ENCODE results near the gene HMGXB3. TPM values are rescaled to one million over a fixed set of nuclear protein-coding genes. Genes with fewer than 3 reads are reported as not detected.
A peak's percentile ranks its signal among the peaks of the same experiment; 100 is the strongest.

HMGXB3 gene
- total and polyA plus RNA-seq, 2 donors (not counting 1 experiment from before 2014, with no cell fraction given), result 29.9 to 31.5 TPM

DNA sequence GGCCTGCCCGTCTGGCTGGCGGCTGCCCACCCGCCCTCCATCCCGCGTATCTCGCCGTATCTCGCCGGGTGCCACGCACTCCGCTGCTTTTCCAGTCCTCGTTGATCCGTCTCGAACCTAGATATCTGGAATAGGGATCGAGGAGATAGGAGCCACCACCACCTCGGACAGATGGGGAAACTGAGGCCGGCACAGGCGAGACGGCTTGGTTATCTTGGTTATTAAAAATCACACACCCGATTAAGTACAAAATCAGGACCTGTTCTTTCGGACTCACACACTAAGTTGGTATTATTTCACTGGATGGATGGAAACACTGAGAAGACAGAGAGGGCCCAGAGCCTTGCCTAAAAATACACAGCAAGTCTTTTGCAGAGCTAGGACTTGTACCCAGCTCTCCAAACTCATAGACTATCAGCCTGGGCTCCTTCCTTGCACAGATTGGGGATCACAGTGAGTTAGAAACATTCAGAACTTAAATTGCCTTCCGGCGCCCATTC is 39.3 kb upstream of the HMGXB3 start:
- Histone ChIP-seq H3K36me3 (ENCODE audit: control insufficient read depth, insufficient read depth, low read length) (no peaks in the 10 kb centered on the region), H3K4me2 (ENCODE audit: extremely low read depth, insufficient read depth, low read length) (peak overlapping the region; percentile 89), H3K27me3 (ENCODE audit: control insufficient read depth, insufficient read depth, low read length) (no peaks in the 10 kb centered on the region), H3K4me3 (replicated peaks in 1 of 4; ENCODE audit: control extremely low read depth in 1 of 4, insufficient read depth in 1 of 4, low read depth in 3 of 4, low read length in 4 of 4) (peak overlapping the region; percentile 62 to 84 (median 80)), H3K4me1 (ENCODE audit: control insufficient read depth, extremely low read depth, insufficient read depth, low read length) (peaks cover 5% of the 10 kb centered on the region), H3K9me3 (ENCODE audit: control insufficient read depth, insufficient read depth, low read depth, low read length) (no peaks in the 10 kb centered on the region), H3K79me2 (ENCODE audit: control insufficient read depth, insufficient read depth, low read length) (no peaks in the 10 kb centered on the region), H4K20me1 (ENCODE audit: control insufficient read depth, extremely low read depth, insufficient read depth, low read length) (no peaks in the 10 kb centered on the region), H3K9ac (ENCODE audit: insufficient read depth, low read length) (peak overlapping the region; percentile 65), H2AFZ (ENCODE audit: low read length) (peak overlapping the region; percentile 86), H3K27ac (ENCODE audit: insufficient read depth, low read length) (peak overlapping the region; percentile 55)
- no peak for DNase-seq (ENCODE audit: low read depth in 2 of 2)
- no peak for TF ChIP-seq EZH2 (IDR thresholded peaks at IDR 0.05; ENCODE audit: low read length, missing control alignments)
- TF ChIP-seq, protein P1, sequence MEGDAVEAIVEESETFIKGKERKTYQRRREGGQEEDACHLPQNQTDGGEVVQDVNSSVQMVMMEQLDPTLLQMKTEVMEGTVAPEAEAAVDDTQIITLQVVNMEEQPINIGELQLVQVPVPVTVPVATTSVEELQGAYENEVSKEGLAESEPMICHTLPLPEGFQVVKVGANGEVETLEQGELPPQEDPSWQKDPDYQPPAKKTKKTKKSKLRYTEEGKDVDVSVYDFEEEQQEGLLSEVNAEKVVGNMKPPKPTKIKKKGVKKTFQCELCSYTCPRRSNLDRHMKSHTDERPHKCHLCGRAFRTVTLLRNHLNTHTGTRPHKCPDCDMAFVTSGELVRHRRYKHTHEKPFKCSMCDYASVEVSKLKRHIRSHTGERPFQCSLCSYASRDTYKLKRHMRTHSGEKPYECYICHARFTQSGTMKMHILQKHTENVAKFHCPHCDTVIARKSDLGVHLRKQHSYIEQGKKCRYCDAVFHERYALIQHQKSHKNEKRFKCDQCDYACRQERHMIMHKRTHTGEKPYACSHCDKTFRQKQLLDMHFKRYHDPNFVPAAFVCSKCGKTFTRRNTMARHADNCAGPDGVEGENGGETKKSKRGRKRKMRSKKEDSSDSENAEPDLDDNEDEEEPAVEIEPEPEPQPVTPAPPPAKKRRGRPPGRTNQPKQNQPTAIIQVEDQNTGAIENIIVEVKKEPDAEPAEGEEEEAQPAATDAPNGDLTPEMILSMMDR (conservative IDR thresholded peaks at IDR 0.05 in 1 of 2, IDR thresholded peaks at IDR 0.05 in 1 of 2; ENCODE audit: low read depth in 1 of 2, low read length in 2 of 2), result no peak

DNA sequence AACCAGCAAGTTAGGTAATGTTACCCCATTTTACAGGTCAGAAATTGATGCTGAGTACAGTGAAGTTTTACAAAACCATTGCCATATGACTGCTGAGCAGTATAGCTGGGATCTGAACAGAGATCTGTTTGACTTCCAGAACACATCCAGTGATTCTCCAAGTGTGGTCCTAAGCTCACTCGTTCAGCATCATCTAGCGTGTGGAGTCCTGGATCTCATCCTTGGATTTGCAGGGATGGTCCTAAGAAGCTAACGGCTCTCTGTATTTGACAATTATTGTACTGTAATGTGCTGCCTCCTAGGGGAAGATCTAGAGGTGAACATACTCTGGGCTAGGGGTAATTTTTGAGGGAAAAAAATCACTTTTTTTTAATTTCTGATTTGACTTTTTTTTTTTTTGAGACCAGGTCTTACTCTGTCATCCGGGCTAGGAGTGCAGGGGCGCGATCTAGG is 38.6 kb upstream of the HMGXB3 start:
- no peak overlapping the region for H3K27ac ChIP-seq (ENCODE audit: insufficient read depth, low read length)
- H4K20me1 ChIP-seq (ENCODE audit: control insufficient read depth, extremely low read depth, insufficient read depth, low read length), result no peaks in the 10 kb centered on the region
- H3K4me3 ChIP-seq (replicated peaks in 1 of 4; ENCODE audit: control extremely low read depth in 1 of 4, insufficient read depth in 1 of 4, low read depth in 3 of 4, low read length in 4 of 4), result no peak overlapping the region
- H3K9ac ChIP-seq (ENCODE audit: insufficient read depth, low read length), result no peak overlapping the region
- peaks cover 5% of the 10 kb centered on the region for H3K4me1 ChIP-seq (ENCODE audit: control insufficient read depth, extremely low read depth, insufficient read depth, low read length)
- H2AFZ ChIP-seq (ENCODE audit: low read length), result no peak overlapping the region
- no peaks in the 10 kb centered on the region for H3K79me2 ChIP-seq (ENCODE audit: control insufficient read depth, insufficient read depth, low read length)
- no peak overlapping the region for H3K4me2 ChIP-seq (ENCODE audit: extremely low read depth, insufficient read depth, low read length)
- H3K36me3 ChIP-seq (ENCODE audit: control insufficient read depth, insufficient read depth, low read length), result no peaks in the 10 kb centered on the region
- TF ChIP-seq, protein P1 (conservative IDR thresholded peaks at IDR 0.05 in 1 of 2, IDR thresholded peaks at IDR 0.05 in 1 of 2; ENCODE audit: low read depth in 1 of 2, low read length in 2 of 2), result peak; percentile 65 to 74
- TF ChIP-seq EZH2 (IDR thresholded peaks at IDR 0.05; ENCODE audit: low read length, missing control alignments), result no peak
- no peaks in the 10 kb centered on the region for H3K27me3 ChIP-seq (ENCODE audit: control insufficient read depth, insufficient read depth, low read length)
- DNase-seq (ENCODE audit: low read depth in 2 of 2), result peak; percentile 52 to 80
- H3K9me3 ChIP-seq (ENCODE audit: control insufficient read depth, insufficient read depth, low read depth, low read length), result no peaks in the 10 kb centered on the region

DNA sequence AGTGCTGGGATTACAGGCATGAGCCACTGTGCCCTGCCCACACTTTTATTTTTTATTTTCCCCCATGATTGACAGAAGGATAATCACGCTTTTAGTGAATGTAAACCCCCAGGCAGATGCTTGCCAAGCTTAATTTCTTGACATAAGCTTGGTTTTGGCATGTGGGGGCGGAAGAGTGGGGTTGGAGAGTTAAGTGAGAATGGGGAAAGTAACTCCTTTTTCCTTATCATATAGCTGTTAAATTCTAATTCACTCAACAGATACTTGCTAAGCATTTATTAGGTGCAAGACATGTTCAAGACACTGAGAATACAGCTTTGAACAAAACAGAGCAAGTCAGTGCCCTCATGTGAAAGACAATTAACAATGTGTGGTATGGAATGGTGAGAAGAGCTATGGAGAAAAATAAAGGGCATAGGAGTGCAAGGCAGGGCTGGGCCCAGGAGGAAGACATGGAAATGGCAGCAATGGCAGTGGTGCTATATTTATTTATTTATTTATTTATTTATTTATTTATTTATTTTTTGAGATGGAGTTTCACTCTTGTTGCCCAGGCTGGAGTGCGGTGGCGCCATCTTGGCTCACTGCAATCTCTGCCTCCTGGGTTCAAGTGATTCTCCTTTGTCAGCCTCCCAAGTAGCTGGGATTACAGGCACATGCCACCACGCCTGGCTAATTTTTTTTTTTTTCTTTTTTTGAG is 37.8 kb upstream of the HMGXB3 start:
- TF ChIP-seq, protein P1 (conservative IDR thresholded peaks at IDR 0.05 in 1 of 2, IDR thresholded peaks at IDR 0.05 in 1 of 2; ENCODE audit: low read depth in 1 of 2, low read length in 2 of 2), result no peak
- no peak for TF ChIP-seq EZH2 (IDR thresholded peaks at IDR 0.05; ENCODE audit: low read length, missing control alignments)
- H3K9ac ChIP-seq (ENCODE audit: insufficient read depth, low read length), result no peak overlapping the region
- no peak overlapping the region for H3K27ac ChIP-seq (ENCODE audit: insufficient read depth, low read length)
- no peak overlapping the region for H2AFZ ChIP-seq (ENCODE audit: low read length)
- no peaks in the 10 kb centered on the region for H4K20me1 ChIP-seq (ENCODE audit: control insufficient read depth, extremely low read depth, insufficient read depth, low read length)
- H3K27me3 ChIP-seq (ENCODE audit: control insufficient read depth, insufficient read depth, low read length), result no peaks in the 10 kb centered on the region
- H3K4me1 ChIP-seq (ENCODE audit: control insufficient read depth, extremely low read depth, insufficient read depth, low read length), result peaks cover 5% of the 10 kb centered on the region
- no peak overlapping the region for H3K4me2 ChIP-seq (ENCODE audit: extremely low read depth, insufficient read depth, low read length)
- no peaks in the 10 kb centered on the region for H3K9me3 ChIP-seq (ENCODE audit: control insufficient read depth, insufficient read depth, low read depth, low read length)
- H3K36me3 ChIP-seq (ENCODE audit: control insufficient read depth, insufficient read depth, low read length), result no peaks in the 10 kb centered on the region
- no peaks in the 10 kb centered on the region for H3K79me2 ChIP-seq (ENCODE audit: control insufficient read depth, insufficient read depth, low read length)
- DNase-seq (ENCODE audit: low read depth in 2 of 2), result no peak
- H3K4me3 ChIP-seq (replicated peaks in 1 of 4; ENCODE audit: control extremely low read depth in 1 of 4, insufficient read depth in 1 of 4, low read depth in 3 of 4, low read length in 4 of 4), result no peak overlapping the region
